ENCODE results near the gene NBEA.
"Not testable (repeated sequence)": the region's sequence is repeated elsewhere in the genome, so short reads cannot be mapped to it uniquely, and the experiment has no call there.

Gene NBEA, protein sequence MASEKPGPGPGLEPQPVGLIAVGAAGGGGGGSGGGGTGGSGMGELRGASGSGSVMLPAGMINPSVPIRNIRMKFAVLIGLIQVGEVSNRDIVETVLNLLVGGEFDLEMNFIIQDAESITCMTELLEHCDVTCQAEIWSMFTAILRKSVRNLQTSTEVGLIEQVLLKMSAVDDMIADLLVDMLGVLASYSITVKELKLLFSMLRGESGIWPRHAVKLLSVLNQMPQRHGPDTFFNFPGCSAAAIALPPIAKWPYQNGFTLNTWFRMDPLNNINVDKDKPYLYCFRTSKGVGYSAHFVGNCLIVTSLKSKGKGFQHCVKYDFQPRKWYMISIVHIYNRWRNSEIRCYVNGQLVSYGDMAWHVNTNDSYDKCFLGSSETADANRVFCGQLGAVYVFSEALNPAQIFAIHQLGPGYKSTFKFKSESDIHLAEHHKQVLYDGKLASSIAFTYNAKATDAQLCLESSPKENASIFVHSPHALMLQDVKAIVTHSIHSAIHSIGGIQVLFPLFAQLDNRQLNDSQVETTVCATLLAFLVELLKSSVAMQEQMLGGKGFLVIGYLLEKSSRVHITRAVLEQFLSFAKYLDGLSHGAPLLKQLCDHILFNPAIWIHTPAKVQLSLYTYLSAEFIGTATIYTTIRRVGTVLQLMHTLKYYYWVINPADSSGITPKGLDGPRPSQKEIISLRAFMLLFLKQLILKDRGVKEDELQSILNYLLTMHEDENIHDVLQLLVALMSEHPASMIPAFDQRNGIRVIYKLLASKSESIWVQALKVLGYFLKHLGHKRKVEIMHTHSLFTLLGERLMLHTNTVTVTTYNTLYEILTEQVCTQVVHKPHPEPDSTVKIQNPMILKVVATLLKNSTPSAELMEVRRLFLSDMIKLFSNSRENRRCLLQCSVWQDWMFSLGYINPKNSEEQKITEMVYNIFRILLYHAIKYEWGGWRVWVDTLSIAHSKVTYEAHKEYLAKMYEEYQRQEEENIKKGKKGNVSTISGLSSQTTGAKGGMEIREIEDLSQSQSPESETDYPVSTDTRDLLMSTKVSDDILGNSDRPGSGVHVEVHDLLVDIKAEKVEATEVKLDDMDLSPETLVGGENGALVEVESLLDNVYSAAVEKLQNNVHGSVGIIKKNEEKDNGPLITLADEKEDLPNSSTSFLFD (N-terminal part only)

DNA sequence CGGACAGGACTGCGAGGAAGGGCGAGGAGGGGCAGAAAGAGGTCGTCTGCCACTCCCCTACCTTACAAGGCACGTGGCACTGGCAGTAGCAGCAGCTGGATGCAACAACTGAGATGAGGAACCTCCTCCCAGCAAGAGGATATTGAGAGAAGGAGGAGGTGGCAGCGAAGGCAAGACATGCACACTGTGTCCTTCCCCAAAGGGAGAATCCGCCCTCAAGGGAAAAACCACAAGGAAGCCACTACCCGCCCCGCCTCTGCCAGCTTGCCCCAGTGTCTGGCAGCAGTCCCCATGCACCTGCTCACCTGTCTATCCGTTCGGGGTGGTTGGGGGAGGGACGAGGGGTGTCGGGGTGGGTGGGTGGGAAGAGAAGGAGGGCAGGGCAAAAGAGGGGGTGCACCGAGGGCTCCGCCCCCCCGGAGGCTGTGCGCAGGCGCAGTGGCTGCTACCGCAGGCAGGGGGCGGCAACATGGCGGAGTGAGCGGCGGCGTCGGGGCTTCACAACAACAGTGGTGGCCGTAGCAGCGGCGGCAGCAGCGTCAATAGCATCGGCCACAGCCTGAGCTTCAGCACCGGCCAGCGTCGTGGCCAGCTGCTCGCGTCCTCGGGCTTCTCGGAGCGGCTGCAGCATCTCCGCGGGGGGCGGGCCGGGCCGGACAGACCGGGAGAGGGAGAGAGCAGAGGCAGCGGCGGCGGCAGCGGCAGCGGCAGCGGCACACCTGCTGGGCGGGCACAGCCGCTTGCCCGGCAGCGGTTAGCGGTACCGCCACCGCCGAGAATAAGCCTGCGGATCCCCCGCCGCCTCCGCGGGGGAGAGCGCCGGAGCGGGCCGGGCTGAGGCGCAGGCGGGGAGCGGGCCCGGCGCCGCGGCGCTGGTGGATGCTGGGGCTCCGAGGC lies at the start of gene NBEA:
Gene NBEA, plus strand, starts transcription at position 436 of the 897 bp plus-strand sequence. CDS start 551 bp downstream, outside the sequence.
- peak; percentile 85 for DNase-seq

DNA sequence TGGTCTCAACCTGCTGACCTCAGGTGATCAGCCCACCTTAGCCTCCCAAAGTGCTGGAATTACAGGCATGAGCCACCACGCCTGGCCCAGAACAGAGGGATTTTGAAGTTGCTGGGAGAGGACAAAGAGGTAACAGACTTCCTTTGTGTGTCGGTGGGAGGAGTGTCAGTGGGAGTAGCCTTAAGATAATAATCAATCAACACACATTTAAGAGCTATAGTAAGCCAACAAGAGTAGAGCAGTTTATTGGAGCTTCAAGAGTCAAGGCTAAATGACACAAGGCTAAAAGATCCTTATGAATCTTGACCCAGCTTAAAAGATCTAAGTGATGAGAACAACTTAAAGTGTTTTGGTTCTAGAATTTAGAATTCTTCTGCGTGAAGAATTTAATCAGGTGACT lies 47.3 kb upstream of the NBEA start:
- no peak for ATAC-seq

More for the DNA sequence above, at the start of gene NBEA:
- peak; percentile 67 for ATAC-seq

GRCh38 chr13:34897220-34897619 lies 44.9 kb upstream of the NBEA start:
- ATAC-seq = no peak

More for the DNA sequence above, 47.3 kb upstream of the NBEA start:
- no peak for DNase-seq

DNA sequence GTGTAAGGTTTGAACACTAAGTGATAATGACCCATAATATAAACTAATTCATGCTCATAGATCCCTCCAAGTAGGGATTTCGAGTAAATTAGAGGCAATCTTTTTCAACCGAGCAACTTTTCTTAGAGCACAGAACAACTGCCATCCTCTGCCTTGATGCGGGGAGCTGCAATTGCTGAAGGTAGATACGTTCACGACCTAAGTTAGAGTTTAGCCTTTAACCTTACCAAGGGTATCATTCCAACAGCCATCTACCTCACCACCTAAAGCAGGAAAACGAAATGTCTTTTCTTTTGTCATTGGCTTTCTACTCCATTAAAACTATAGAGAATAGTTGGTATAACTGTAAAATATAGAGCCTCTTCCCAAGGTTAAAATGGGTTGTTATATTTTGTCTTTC lies 42.2 kb upstream of the NBEA start:
- ATAC-seq (no peak), DNase-seq (no peak)

More at GRCh38 chr13:34897220-34897619, 44.9 kb upstream of the NBEA start:
- no peak for DNase-seq

GRCh38 chr13:34900288-34900739 lies 41.8 kb upstream of the NBEA start:
- ATAC-seq = no peak
- DNase-seq = no peak

GRCh38 chr13:34901572-34901971 lies 40.5 kb upstream of the NBEA start:
- ATAC-seq (no peak), DNase-seq (no peak)

DNA sequence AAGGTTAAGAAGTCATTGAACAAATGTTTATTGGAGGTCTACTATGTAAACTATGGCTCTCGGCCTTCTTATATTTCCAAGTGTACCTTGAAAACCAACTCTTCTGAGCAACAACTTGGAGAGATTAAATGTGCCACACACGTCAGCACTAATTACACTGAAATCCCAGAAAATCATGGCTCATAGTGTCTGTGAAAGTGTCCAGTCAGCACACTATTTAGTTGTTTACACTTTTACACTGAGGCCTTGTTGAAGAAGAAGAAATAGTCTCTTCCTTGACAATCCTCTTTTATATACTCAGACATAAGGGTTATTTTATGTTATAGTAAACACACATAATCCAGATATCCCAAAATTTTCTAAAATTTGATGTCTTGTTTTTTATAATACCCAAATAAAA lies 30.9 kb upstream of the NBEA start:
- DNase-seq (no peak), ATAC-seq (no peak)

GRCh38 chr13:34913040-34913439 lies 29.0 kb upstream of the NBEA start:
- no peak for ATAC-seq
- DNase-seq = no peak

GRCh38 chr13:34914416-34914815 lies 27.7 kb upstream of the NBEA start:
- DNase-seq (no peak), ATAC-seq (no peak)

DNA sequence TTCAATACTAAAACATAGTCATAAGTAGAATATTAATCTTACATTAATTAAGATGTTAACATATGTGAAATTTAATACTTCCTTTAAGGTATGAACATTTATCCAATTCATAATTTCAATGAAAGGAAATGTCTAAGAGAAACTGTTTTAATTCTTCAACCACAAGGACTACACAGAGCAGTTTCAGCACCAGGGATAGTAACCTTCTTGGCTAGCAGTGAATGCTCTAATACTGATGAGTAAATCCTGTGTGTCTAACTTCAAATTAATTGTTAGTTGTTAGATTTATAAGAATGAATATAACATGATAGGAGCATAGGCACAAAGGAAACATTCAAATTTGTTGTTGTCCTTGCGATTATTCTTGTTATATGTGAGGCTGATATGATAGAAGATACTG lies 15.6 kb upstream of the NBEA start:
- ATAC-seq (no peak), DNase-seq (no peak)

GRCh38 chr13:34928676-34929075 lies 13.4 kb upstream of the NBEA start:
- ATAC-seq, DNase-seq: not testable (repeated sequence)

DNA sequence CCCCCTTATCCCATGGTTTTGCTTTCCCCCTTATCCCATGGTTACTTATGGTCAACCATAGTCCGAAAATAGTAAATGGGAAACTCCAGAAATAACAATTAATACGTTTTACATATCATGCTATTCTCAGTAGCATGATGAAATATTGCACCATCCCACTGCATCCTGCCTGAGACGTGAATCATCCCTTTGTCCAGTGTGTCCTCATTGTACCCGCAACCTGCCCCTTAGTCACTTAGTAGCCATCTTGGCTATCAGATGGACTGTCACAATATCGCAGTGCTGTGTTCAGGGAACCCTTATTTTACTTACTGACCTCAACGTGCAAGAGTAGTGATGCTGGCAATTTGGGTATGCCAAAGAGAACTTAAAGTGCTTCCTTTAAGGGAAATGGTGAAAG lies 10.5 kb upstream of the NBEA start:
- ATAC-seq = no peak
- no peak for DNase-seq

GRCh38 chr13:34933349-34933748 lies 8.7 kb upstream of the NBEA start:
- ATAC-seq (no peak), DNase-seq (no peak)

- ATAC-seq (no peak), DNase-seq (no peak)
Observed at GRCh38 chr13:34933786-34934185, 8.3 kb upstream of the NBEA start.

- no peak for DNase-seq
- no peak for ATAC-seq
Observed at GRCh38 chr13:34935841-34936240, 6.2 kb upstream of the NBEA start.

DNA sequence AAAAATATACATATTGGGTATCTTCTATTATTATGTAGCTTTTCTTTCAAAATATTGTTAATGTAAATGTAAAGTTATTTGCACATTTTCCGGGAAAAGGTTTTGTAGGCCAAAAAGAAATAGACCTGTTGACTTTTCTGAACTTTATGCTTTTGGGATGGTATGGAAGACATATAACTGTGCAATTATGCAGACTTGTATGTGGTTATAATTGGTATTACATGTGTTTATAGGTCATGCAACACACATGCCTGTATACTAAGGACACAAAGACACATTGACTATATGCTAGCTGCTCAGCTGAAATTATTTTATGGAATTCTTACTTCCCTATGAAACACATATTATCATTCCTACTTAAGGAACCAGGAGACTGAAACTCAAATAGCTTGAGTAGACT lies 2.3 kb upstream of the NBEA start:
- no peak for DNase-seq
- no peak for ATAC-seq

- no peak for ATAC-seq
- DNase-seq = no peak
Observed at GRCh38 chr13:34941436-34941834, 635 bp upstream of the NBEA start.

DNA sequence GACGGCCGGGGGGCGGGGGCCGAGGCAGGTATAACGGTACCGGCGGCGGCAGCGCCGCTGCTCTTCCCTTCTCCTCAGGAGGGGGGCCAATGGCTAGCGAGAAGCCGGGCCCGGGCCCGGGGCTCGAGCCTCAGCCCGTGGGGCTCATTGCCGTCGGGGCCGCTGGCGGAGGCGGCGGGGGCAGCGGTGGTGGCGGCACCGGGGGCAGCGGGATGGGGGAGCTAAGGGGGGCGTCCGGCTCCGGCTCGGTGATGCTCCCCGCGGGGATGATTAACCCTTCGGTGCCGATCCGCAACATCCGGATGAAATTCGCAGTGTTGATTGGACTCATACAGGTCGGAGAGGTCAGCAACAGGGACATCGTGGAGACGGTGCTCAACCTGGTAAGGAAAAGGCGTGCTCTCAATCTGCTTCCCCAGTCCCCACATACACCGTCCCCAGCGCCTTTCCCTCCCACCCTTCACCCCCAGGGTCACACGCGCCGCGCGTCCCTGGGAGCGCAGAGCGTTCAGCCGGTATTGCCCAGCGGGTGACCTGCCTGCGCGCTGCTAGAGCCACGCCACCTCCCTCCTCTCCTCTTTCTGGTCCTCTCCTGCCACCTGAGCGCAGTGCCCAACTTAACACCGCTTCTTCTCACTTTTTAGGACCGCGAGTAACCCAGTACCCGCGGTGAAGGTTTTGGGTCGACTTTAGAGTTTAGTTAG lies 814 bp downstream of the NBEA start:
- ATAC-seq (peak; percentile 35), DNase-seq (peak; percentile 25)

DNA sequence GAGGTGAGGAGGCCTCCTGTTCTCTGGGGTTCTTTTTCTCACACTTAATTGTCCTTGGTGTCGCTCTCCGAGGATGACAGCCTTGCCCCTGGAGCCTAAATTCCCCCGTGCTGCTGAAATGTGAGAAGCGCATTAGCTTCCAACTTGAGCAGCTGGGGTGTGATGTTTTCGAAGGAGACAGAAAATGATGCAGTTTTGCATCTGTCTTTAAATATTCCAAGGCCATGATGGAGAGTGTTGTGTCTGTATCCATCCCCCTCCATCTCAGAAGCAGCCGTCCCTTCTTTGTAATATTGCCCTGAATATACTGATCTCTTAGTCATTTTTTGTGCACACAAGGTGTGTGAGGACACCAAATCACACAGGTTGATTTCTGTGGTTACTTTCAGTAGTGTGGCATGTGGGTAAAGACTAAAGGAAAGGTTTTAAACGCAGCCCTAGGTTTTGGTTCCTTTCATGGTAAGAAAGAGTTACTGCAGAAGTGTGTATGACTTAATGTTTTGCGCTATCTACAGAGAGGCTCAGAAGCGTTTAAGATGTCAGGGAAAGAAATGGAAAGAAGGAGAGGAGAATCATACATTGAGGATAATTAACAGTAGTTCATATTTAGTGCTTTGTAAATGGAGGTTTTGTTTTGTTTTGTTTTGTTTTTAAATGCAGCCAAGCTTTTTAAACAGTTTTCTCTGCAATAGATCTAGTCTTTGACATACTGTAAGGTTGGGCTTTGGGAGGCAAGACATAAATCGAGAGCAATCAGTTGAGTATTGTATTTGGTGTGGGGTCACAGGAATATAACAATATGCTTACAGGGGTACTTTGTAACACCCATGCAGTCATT lies 1.6 kb downstream of the NBEA start:
- DNase-seq = no peak
- peak; percentile 28 for ATAC-seq

DNA sequence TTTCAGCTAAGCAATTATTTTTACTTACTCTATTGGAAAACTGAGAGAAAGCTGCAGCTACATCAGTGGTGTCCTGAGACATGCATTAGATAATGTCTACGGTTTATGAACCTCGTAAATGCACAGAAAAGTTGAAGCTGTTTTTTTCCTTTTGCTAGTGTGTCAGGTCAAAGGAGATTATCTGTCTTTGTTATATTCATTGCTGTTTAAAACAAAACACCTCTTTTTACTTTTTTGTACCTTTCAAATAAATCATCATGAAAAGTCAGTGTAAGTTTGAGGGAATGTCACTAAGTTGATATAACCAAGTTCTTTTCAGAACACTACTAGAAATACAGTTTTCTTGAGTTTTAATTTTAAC lies 2.2 kb downstream of the NBEA start:
- no peak for DNase-seq
- ATAC-seq = no peak

Data from stimulated activated naive CD8-positive, alpha-beta T cell treated with anti-CD3 and anti-CD28 coated beads, Interleukin-15, Interleukin-2, amounts not matched to agents 100 U/mL and 50 U/mL, for 24 hours (primary cell).